Left ventricle myocardium superior (tissue), 1 donor: ENCODE data around the gene BAIAP2L2. TPM values are rescaled to one million over a fixed set of nuclear protein-coding genes. Genes with fewer than 3 reads are reported as not detected.
A peak's percentile ranks its signal among the peaks of the same experiment; 100 is the strongest.
"Not testable (repeated sequence)": the region's sequence is repeated elsewhere in the genome, so short reads cannot be mapped to it uniquely, and the experiment has no call there.

Experiments used
- ATAC-seq: fragments of 200-7000 bp; cut with Tn5 transposase; one replicate; pipeline ENCODE4 v1.9.1; 2020; ENCODE audit warnings: mild to moderate bottlenecking, moderate library complexity
- DNase-seq: peaks from one replicate; pipeline ENCODE4 v3.0.0-alpha.2; 2020
- intact Hi-C: fragments of 100-400 bp; cut with micrococcal nuclease; formaldehyde crosslinking; loops from one replicate; pipeline ENCODE4 v1.11.0; 2022
- total RNA-seq: library from RNA; stranded (reverse); fragmentation: NEBNext Ultra II Directional; extraction: Animal tissue kit (Norgen Biotek cat#: 25700); gene quantifications from one replicate; pipeline ENCODE4 v1.2.1, GENCODE V29; 2021
- donor health status: DM: no; HTN: yes; CAD: no; lungs with severe emphysema.

The BAIAP2L2 gene
- total RNA-seq, 1 donor from 2014 or later, result 0.15 TPM

GRCh38 chr22:38049812-38050619 is 60.5 kb downstream of the BAIAP2L2 start:
- DNase-seq (no peak), ATAC-seq (no peak)
- intact Hi-C loops, result loop anchor here (10.0 kb wide), 1 partner anchor 515 kb away; no protein-coding TSS in a partner anchor

- intact Hi-C loops, result no loop called here
- ATAC-seq (no peak), DNase-seq (no peak)
These were observed 64.3 kb downstream of the BAIAP2L2 start for GRCh38 chr22:38046070-38046748.

- DNase-seq (no peak), ATAC-seq (no peak)
- intact Hi-C loops, result no loop called here
These were observed 67.1 kb downstream of the BAIAP2L2 start for GRCh38 chr22:38043151-38044039.

GRCh38 chr22:38042488-38042790 is 68.0 kb downstream of the BAIAP2L2 start:
- no peak for DNase-seq
- no peak for ATAC-seq
- intact Hi-C loops, result no loop called here

- DNase-seq (no peak), ATAC-seq (no peak)
- intact Hi-C loops, result no loop called here
These were observed 68.6 kb downstream of the BAIAP2L2 start for GRCh38 chr22:38041760-38042487.

GRCh38 chr22:38040953-38041759 is 69.3 kb downstream of the BAIAP2L2 start:
- DNase-seq (no peak), ATAC-seq (no peak)
- intact Hi-C loops, result no loop called here

GRCh38 chr22:38038890-38039812 is 71.3 kb downstream of the BAIAP2L2 start:
- intact Hi-C loops, result no loop called here
- ATAC-seq (peak; percentile 31), DNase-seq (peak; percentile 55)

- intact Hi-C loops, result no loop called here
- no peak for ATAC-seq
- DNase-seq, result no peak
These were observed 72.1 kb downstream of the BAIAP2L2 start for GRCh38 chr22:38038426-38038825.

- ATAC-seq, DNase-seq, intact Hi-C loops: not testable (repeated sequence)
These were observed 72.9 kb downstream of the BAIAP2L2 start for GRCh38 chr22:38037367-38038150.

- no peak for ATAC-seq
- intact Hi-C loops, result no loop called here
These were observed 74.0 kb downstream of the BAIAP2L2 start for GRCh38 chr22:38036392-38037062.

GRCh38 chr22:38035530-38035885 is 75.0 kb downstream of the BAIAP2L2 start:
- intact Hi-C loops, result no loop called here
- DNase-seq, result no peak
- no peak for ATAC-seq

More at GRCh38 chr22:38036392-38037062, 74.0 kb downstream of the BAIAP2L2 start:
- no peak for DNase-seq

Other genes starting within 250 kb of the BAIAP2L2 start
- 20.1 TPM for gene MICALL1, start 204.4 kb downstream of the BAIAP2L2 start, total RNA-seq
- 0.30 TPM for gene C22orf23, start 157.1 kb downstream of the BAIAP2L2 start, total RNA-seq
- gene POLR2F, start 157.0 kb downstream of the BAIAP2L2 start, total RNA-seq, result 90.7 TPM
- 1.9 TPM for gene SOX10, start 126.1 kb downstream of the BAIAP2L2 start, total RNA-seq
- 26.5 TPM for gene PICK1, start 53.3 kb downstream of the BAIAP2L2 start, total RNA-seq
- not detected for gene SLC16A8, start 26.5 kb downstream of the BAIAP2L2 start, total RNA-seq
- gene PLA2G6, start 71.1 kb upstream of the BAIAP2L2 start, total RNA-seq, result 17.0 TPM
- 5.3 TPM for gene MAFF, start 91.3 kb upstream of the BAIAP2L2 start, total RNA-seq
- 42.8 TPM for gene TMEM184B, start 162.3 kb upstream of the BAIAP2L2 start, total RNA-seq
- gene CSNK1E, start 206.7 kb upstream of the BAIAP2L2 start, total RNA-seq, result 72.6 TPM